Stimulated activated CD4-positive, alpha-beta T cell treated with anti-CD3 and anti-CD28 coated beads, Interleukin-4, amount 100 ng/mL, for 1 hour (primary cell): ENCODE measurements around the gene RIC8A.

Experiments used
- DNase-seq: peaks from one replicate; pipeline ENCODE4 v3.0.0-alpha.2; 2020

Gene RIC8A

DNA sequence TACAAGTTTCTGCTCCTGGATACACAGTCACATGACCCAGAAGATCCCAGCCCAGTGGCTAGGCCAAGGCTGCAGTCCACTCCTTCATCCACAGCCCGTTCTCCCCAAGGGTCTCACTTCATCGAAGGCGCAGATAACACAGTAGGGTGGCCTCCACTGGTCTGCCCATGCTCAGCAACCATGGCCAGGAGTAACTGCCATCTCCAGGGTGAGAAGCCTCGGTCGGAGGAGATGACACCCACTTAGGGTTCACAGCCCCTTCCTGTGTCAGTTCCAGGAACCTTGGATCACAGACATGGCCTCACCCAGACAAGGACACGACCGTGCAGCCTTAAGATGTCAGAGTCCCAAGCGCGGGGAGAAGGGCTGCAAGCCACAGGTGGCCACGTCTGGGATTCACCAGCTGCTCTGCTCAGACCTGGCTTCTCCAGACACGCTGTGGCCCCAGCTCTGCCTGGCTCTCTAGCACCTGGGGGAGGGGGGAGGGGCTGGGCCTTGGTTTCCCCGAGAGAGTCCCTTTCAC is 2.9 kb upstream of the RIC8A start:
- DNase-seq = no peak

- no peak for DNase-seq
Observed at GRCh38 chr11:205221-206001, 2.1 kb upstream of the RIC8A start.

DNA sequence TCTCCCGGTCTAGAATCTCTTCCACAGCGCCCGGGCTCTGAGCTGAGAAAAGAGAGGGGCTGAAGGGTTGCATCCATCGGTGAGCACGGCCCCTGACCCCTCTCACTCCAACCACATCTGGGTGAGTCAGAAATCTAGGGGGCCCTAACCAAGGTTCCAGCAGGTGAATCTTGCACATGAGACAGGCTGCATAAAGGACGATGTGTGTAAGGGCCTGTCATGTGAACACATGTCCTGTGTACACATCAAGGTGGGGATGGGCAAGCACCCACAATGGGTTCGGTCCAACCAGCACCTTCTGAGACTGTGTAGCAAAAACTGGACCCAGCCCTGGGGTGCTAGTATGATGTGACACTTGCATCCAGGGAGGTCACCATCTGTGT is 1.5 kb upstream of the RIC8A start:
- DNase-seq = no peak

GRCh38 chr11:206526-207207 is 841 bp upstream of the RIC8A start:
- no peak for DNase-seq

GRCh38 chr11:207863-208180 is 314 bp downstream of the RIC8A start:
- DNase-seq = no peak

DNA sequence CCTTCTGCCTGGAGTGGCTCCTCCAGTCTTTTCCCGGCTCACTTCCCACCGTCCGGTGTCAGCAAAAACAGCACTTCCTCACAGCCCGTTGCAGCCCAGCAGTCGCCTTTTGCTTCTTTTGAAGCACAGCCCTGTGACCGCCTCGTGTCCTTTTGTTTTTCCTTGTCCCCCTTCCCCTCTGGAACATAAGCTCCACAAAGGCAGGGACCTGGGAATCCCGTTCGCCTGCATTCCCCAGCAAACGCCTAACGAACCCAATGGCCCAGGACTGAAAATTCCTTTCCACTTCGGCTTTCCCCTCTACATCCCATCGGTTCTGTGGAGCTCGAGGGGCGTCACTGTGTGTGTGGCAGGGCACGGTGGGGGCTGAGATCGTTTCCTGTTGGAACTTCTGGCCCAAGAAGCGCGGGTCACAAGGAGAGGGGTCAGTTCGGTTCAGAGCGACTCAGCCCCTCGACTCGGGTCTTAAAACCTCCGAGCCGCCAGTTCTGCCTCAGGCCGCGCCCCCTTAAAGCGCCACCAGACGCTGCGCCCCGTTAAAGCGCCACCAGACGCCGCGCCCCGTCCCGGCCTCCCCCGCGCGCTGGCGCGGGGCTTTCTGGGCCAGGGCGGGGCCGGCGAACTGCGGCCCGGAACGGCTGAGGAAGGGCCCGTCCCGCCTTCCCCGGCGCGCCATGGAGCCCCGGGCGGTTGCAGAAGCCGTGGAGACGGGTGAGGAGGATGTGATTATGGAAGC is 841 bp downstream of the RIC8A start:
- DNase-seq = peak; percentile 85

- no peak for DNase-seq
Observed at GRCh38 chr11:208917-209260, 1.4 kb downstream of the RIC8A start.

- DNase-seq = no peak
Observed at GRCh38 chr11:209275-210121, 2.0 kb downstream of the RIC8A start.

- DNase-seq = no peak
Observed at GRCh38 chr11:210122-210802, 2.8 kb downstream of the RIC8A start.

- DNase-seq = no peak
Observed at GRCh38 chr11:210803-211180, 3.3 kb downstream of the RIC8A start.

GRCh38 chr11:211295-211694 is 3.8 kb downstream of the RIC8A start:
- no peak for DNase-seq

DNA sequence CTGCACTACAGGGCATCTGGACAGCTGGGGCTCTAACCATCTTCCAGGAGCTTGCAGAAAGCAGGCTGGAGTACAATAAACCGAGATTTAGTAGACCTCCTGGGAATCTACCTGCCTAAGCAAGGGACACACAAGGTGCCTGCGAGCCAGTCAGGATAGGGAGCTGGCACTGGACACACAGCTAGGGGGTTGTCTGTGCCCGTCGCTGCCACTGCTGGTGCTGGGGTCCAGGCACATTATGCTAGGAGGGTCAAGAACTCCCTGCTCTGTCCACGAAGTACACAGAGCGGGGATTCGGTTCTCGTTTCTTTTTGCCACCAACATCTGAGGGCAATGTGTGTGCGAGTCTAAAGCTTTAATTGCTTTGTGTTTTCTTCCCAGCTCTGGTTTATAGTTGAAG is 4.2 kb downstream of the RIC8A start:
- no peak for DNase-seq

- no peak for DNase-seq
Observed at GRCh38 chr11:212150-213100, 4.9 kb downstream of the RIC8A start.

GRCh38 chr11:213111-213510 is 5.6 kb downstream of the RIC8A start:
- DNase-seq = no peak

- no peak for DNase-seq
Observed at GRCh38 chr11:214083-214482, 6.6 kb downstream of the RIC8A start.

DNA sequence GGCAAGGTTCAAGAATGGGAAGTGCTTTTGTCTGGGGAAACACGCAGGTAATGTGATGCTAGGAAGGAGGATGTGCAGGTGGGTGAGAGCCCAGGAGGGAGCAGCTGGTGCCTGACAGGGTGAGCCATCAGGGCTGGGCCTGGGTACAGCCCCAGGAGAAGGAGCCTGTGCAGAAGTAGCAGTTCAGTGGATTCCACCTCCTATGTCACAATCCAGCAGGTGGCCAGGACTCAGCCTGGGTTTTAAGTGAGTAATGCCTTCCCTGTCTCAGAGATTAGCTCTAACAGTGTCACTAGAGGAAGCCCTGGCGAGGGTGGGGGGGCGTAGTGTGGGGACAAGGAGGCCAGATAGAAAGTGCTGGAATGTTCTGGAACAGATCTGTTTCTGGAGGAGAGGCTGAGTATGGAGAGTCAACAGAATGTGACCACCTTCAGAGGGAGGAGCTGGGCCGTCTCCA is 8.1 kb downstream of the RIC8A start:
- no peak for DNase-seq

- no peak for DNase-seq
Observed at GRCh38 chr11:216081-216974, 8.8 kb downstream of the RIC8A start.

GRCh38 chr11:217704-218103 is 10.2 kb downstream of the RIC8A start:
- no peak for DNase-seq

DNA sequence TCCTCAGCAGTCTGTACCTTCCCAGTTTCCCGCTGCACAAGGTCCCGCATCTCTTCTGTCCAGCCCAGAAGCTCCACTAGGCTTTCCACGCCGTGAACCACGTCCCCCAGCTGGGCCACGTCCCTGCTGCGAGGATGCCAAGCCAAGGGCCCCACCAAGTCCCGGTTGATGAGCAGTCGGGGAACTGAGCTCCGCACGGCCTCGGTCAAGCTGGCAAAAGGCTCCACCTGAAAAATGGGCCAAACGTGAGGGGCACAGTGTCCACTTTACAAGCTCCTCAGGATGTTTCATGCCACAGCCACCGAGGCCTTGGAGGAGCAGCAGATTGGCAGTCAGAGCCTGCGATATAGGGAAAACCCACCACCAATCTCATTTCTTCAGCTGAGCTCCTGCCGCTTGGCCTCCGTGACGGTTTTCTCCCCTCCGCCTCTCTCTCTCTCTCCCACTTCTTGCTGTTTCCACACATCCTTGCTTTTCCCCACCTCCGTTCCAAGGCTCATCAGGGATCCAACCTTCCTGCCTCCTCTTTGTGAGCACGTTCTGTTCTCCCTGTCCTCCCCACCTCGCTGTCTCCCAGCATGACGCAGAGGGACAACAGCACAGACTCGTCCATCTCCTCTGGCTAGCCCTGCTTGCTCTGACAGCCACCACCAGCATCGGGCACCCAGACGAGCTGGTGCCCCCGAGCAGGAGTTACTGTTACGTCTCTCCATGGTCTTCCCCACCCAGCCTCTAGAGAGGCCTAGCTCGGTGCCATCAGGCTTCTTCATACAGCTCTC is 11.5 kb downstream of the RIC8A start:
- DNase-seq = no peak
